Measurements from ENCODE around the gene BCR. TPM values are rescaled to one million over a fixed set of nuclear protein-coding genes. Genes with fewer than 3 reads are reported as not detected.

The BCR gene
- total and polyA plus RNA-seq, 2 of the 13 experiments (the other 11 are each of a cell fraction or from before 2014, with no cell fraction given), result 19.9 to 33.6 TPM

DNA sequence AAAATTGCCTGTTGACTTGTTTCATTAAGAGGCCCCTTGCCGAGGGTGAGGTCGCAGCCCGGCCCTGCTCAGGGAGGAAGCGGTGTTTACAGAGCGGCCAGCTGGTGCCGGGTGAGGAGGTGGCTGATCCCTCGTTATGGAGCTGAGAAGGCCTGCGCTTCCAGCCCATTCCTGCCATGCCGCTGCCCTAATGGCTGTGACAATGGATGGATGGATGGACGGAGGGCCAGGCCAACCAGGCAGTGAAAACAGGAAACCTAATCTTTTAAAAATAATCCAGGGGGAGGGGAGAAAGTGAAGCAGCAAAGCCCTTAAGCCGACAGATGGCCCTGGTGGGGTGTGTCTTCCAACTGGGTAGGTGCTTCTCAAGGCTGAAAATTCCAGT, 38.5 kb downstream of the BCR start (continued):
- TF ChIP-seq, protein P1, sequence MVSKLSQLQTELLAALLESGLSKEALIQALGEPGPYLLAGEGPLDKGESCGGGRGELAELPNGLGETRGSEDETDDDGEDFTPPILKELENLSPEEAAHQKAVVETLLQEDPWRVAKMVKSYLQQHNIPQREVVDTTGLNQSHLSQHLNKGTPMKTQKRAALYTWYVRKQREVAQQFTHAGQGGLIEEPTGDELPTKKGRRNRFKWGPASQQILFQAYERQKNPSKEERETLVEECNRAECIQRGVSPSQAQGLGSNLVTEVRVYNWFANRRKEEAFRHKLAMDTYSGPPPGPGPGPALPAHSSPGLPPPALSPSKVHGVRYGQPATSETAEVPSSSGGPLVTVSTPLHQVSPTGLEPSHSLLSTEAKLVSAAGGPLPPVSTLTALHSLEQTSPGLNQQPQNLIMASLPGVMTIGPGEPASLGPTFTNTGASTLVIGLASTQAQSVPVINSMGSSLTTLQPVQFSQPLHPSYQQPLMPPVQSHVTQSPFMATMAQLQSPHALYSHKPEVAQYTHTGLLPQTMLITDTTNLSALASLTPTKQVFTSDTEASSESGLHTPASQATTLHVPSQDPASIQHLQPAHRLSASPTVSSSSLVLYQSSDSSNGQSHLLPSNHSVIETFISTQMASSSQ (IDR thresholded peaks at IDR 0.05; ENCODE audit: low read depth), result no peak
- TF ChIP-seq, protein P1 (CRISPR knock-in tag; IDR thresholded peaks at IDR 0.05; ENCODE audit: borderline replicate concordance), result peak; percentile 43; the same call in 1 of the 2 replicates
- TF ChIP-seq NCOA1 (CRISPR knock-in tag; IDR thresholded peaks at IDR 0.05) (no peak), CAMTA2 (CRISPR knock-in tag; IDR thresholded peaks at IDR 0.05; ENCODE audit: borderline replicate concordance) (no peak), ZSCAN25 (CRISPR knock-in tag; IDR thresholded peaks at IDR 0.05) (no peak), ZNF607 (CRISPR knock-in tag; IDR thresholded peaks at IDR 0.05; ENCODE audit: borderline replicate concordance) (0 out of 2 replicates have a peak, but pooled peaks have one; percentile 14), SRSF9 (IDR thresholded peaks at IDR 0.05; ENCODE audit: borderline replicate concordance, insufficient read depth, low read depth, low read length, poor library complexity, severe bottlenecking) (no peak), PITX1 (CRISPR knock-in tag; IDR thresholded peaks at IDR 0.05) (no peak), RARG (CRISPR knock-in tag; IDR thresholded peaks at IDR 0.05; ENCODE audit: low read depth) (no peak), ZBTB21 (CRISPR knock-in tag; IDR thresholded peaks at IDR 0.05) (no peak), ZNF44 (CRISPR knock-in tag; IDR thresholded peaks at IDR 0.05) (no peak), SATB2 (CRISPR knock-in tag; IDR thresholded peaks at IDR 0.05) (no peak), GTF2F1 (IDR thresholded peaks at IDR 0.05; ENCODE audit: low read length) (no peak), ZIK1 (CRISPR knock-in tag; IDR thresholded peaks at IDR 0.05; ENCODE audit: borderline replicate concordance, low read depth) (no peak), MXD4 (CRISPR knock-in tag; IDR thresholded peaks at IDR 0.05) (no peak), ZNF225 (CRISPR knock-in tag; IDR thresholded peaks at IDR 0.05) (no peak), CENPX (CRISPR knock-in tag; IDR thresholded peaks at IDR 0.05) (no peak)
- TF ChIP-seq, protein P2, sequence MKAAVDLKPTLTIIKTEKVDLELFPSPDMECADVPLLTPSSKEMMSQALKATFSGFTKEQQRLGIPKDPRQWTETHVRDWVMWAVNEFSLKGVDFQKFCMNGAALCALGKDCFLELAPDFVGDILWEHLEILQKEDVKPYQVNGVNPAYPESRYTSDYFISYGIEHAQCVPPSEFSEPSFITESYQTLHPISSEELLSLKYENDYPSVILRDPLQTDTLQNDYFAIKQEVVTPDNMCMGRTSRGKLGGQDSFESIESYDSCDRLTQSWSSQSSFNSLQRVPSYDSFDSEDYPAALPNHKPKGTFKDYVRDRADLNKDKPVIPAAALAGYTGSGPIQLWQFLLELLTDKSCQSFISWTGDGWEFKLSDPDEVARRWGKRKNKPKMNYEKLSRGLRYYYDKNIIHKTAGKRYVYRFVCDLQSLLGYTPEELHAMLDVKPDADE (CRISPR knock-in tag; IDR thresholded peaks at IDR 0.05), result no peak
- TF ChIP-seq, protein P3, sequence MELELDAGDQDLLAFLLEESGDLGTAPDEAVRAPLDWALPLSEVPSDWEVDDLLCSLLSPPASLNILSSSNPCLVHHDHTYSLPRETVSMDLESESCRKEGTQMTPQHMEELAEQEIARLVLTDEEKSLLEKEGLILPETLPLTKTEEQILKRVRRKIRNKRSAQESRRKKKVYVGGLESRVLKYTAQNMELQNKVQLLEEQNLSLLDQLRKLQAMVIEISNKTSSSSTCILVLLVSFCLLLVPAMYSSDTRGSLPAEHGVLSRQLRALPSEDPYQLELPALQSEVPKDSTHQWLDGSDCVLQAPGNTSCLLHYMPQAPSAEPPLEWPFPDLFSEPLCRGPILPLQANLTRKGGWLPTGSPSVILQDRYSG (CRISPR knock-in tag; IDR thresholded peaks at IDR 0.05), result no peak
- TF ChIP-seq, protein P4, sequence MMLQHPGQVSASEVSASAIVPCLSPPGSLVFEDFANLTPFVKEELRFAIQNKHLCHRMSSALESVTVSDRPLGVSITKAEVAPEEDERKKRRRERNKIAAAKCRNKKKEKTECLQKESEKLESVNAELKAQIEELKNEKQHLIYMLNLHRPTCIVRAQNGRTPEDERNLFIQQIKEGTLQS (CRISPR knock-in tag; IDR thresholded peaks at IDR 0.05), result no peak
- TF ChIP-seq, protein P5, sequence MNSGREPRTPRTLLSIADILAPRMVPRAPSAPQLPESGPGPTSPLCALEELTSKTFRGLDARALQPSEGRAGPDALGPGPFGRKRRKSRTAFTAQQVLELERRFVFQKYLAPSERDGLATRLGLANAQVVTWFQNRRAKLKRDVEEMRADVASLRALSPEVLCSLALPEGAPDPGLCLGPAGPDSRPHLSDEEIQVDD (CRISPR knock-in tag; IDR thresholded peaks at IDR 0.05; ENCODE audit: borderline replicate concordance), result no peak
- TF ChIP-seq, protein P6, sequence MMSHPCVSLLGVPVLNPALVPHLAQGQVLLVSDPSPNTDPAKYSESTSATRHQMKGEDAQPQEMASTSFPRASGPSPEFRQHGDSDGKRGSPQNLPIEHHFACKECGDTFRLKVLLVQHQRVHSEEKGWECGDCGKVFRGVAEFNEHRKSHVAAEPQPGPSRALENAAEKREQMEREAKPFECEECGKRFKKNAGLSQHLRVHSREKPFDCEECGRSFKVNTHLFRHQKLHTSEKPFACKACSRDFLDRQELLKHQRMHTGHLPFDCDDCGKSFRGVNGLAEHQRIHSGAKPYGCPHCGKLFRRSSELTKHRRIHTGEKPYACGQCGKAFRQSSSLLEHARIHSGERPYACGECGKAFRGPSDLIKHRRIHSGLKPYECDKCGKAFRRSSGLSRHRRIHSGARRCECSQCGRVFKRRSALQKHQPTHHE (CRISPR knock-in tag; IDR thresholded peaks at IDR 0.05; ENCODE audit: borderline replicate concordance), result no peak
